Left colon (tissue), 2 donors: Measurements from ENCODE around the gene RPL6. TPM values are rescaled to one million over a fixed set of nuclear protein-coding genes. Genes with fewer than 3 reads are reported as not detected.

ENCODE experiments used
- ATAC-seq: fragments of 200-7000 bp; cut with Tn5 transposase; one replicate; pipeline ENCODE4 v1.9.1; 2020; ENCODE audit warnings: mild to moderate bottlenecking, moderate library complexity
- DNase-seq, 2 donors: peaks; one replicate each; pipeline ENCODE4 v3.0.0-alpha.2; 2020
- intact Hi-C, 2 donors: fragments of 100-400 bp; cut with DNase I in 1 of 2; cut with micrococcal nuclease in 1 of 2; formaldehyde crosslinking; loops; one replicate each; pipeline versions ENCODE4 v1.11.2 to v1.14.0; 2022; cut with DNase I, micrococcal nuclease
- total RNA-seq, 2 donors: library from RNA; stranded (reverse); fragmentation: NEBNext Ultra II Directional; extraction: Animal tissue kit (Norgen Biotek cat#: 25700); gene quantifications; one replicate each; pipeline ENCODE4 v1.2.1, GENCODE V29; 2021
- donor health status: DM: no; HTN: no; CAD: no.
- donor health status: DM: yes; HTN: yes; CAD: no.

RPL6 gene
- total RNA-seq, 2 donors from 2014 or later, result 774 to 778 TPM

DNA sequence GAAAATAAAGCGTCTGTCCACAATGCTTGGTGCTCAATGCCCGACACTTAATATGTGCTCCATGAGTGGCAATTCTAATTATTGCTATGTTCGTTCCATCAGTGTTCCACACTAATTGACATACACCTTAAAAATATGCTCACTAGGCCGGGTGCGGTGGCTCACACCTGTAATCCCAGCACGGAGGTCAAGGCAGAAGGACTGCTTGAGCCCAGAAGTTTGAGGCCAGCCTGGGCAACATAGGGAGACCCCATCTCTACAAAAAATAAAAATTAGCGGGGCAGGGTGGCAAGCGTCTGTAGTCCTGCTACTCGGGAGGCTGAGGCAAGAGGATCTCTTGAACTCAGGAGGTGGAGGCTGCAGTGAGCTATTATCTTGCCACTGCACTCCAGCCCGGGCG lies 26.5 kb downstream of the RPL6 start:
- intact Hi-C loops, result no loop called here
- no peak for DNase-seq
- ATAC-seq, result no peak

DNA sequence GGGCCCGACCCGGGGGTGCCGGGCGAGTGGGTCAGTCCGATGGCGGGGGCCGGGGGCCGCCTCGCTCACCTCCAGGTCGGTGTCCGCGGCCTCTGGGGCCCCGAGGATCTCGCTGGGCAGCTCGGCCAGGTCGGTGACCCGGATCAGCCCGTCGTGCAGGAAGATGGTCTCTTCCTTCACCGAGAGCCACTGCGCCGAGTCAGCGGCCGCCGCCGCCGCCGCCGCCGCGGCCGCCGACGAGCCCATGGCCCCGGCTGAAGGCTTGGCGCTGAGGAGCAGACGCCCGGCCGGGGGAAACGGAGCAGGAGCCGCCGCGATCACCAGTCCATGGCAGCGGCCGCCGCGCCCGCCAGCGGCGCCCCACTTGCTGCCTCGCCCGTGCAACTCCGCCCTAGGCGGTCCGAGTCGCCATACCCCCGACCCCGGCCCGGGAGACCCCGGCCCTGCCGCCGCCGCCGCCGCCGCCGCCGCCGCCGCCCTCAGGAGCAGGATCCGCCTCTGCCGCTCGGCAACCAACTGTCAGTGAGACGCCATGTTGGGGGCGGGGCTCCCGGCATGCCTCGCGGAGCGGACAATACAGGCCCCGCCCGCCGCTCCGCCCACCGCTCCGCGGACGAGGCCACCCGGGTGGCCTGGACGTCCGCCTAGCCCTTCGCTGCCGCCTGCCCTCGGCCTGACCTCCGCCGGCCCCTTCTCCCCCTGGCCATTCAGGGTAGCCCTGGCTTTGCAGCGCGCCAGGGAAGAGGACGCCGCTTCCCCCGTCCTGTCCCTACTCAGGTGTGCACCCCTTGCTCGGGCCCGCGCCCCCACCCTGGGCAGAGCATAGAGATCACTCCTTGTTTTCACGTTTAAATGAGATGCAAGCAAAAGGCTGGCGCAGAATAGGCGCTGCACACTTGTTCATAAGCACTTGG lies 27.3 kb downstream of the RPL6 start, which contains the start of gene HECTD4:
Gene HECTD4 (minus strand): TSS at position 549 of the 914 bp plus-strand sequence. CDS start 303 bp downstream, at position 246.
- DNase-seq, result peak; percentile 94 to 100
- intact Hi-C loops, result no loop called here

DNA sequence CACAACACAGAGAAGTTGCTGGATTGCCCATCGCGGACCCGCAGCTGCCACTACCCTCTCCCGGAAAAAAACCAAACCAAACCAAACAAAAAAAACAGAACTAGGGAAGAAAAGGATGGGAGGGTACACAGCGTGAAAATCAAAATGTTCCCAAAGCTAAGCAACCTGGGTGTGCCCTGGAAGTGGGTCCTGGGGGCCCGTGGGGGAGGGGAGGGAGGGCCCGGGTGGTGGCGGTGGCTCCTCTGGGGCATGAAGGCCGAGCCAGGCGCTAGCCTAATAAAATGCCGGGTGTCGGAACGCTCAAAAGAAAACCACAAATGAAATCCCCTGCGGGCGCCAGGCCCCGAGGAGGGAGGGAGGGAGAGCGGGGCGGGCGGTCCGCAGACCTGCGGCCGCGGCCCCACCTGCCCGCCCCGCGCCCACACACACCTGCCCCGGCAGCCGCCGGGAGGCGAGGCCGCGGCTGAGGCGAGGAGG lies 28.0 kb downstream of the RPL6 start:
- intact Hi-C loops, result no loop called here
- ATAC-seq (peak; percentile 53), DNase-seq (peak; percentile 35 to 52)

More for the DNA sequence above, 27.3 kb downstream of the RPL6 start, which contains the start of gene HECTD4:
- peak; percentile 93 for ATAC-seq

DNA sequence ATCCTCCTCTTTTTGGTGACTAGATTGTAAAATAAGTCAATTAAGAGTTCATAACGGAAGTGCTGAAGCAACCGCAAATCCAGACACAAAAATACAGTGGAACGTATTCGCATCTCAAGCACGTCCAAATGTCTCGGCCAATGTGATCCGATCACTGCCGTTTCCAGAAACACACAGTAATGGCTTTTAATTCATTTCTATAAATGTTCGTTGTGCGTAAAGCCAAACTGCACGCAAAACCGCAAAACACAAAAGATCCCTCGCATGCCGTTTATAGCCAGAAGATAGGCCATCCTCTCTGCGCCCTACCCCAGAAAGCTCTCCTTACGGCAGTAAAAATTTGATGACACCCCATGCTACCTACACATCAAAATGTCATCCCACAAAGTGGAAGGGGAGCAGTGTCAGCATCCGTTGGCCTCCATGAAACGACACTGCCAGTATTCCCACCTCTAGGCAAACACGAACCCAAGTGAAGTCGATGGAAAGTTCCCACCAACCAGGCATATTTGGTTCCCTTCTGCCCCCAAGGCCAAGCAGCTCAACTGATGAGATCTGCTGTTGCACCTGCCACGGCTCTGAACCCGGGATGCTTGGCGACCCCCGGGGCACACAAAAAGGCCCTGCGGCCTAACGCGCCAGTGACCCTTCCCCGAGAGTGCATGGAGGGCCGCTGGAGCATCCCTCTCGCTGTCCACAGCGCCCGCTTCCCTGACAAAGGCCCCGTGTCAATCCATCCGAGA lies 28.6 kb downstream of the RPL6 start:
- peak in 1 of 2 donors; percentile 20 for DNase-seq
- intact Hi-C loops, result no loop called here
- peak; percentile 8 for ATAC-seq

DNA sequence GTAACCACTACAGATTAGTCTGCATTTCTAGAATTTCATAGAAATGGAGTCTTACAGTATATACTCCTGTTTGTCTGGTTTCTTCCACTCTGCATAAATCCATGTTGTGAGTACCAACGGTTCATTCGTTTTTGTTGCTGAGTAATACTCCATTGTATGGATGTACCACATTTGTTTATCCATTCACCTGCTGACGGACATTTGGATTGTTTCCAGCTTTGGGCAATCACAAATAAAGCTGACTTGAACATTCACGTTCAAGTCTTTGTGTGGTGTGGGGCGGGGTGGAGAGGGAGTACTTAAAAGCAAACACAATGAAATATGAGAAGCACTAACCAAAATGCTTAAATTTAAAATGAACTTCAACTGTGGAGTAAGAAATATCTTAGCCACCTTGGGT lies 34.3 kb downstream of the RPL6 start:
- ATAC-seq (no peak), DNase-seq (no peak)
- intact Hi-C loops, result no loop called here

DNA sequence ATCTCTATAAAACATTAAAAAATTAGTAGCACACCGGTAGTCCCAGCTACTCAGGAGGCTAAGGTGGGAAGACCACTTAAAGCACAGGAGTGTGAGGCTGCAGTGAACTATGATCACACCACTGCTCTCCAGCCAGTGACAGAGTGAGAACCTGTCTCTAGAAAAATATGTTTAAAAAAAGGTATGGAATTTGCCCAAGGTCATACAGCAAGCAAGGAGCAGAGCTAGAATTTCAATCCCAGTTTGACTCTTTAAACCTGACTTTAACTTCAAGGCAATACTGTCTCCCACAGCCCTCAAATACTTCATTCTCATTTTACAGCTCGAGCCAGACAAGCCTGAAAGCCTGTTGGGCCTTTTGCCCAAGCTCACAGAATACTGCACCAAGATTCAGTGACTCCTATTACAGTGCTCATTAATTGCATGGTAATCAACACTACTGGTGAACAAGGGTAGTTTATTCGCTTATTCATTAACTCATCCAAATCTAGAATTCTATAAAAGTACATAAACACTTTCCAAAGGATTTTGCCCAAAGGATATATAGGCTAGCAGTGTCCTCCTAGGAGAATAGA lies 35.2 kb downstream of the RPL6 start:
- DNase-seq (no peak), ATAC-seq (no peak)
- intact Hi-C loops, result no loop called here

DNA sequence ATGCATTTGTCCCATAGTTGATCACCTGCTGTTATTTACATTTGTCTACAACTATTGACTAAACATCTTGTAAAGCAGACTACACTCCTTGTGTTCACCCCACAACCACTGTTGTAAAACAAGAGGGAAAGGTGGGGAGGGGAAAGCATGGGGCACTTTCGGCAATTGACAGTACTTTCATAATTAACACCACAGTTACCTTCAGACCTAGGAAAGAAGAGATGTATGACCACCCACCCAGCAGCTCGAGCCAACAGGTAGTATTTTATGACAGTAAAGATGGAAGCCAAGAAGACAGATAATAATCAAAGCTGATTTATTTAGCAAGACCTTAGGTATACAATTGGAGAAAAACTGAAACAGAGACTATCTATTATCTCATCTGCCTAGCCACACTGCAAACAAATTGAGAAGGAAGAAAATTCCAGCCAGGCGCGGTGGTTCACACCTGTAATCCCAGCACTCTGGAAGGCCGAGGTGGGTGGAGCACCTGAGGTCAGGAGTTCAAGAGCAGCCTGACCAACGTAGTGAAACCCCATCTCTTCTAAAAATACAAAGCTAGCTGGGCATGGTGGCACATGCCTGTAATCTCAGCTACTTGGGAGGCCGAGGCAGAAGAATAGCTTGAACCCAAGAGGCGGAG lies 38.4 kb downstream of the RPL6 start:
- intact Hi-C loops, result no loop called here
- peak; percentile 35 for ATAC-seq
- no peak for DNase-seq

DNA sequence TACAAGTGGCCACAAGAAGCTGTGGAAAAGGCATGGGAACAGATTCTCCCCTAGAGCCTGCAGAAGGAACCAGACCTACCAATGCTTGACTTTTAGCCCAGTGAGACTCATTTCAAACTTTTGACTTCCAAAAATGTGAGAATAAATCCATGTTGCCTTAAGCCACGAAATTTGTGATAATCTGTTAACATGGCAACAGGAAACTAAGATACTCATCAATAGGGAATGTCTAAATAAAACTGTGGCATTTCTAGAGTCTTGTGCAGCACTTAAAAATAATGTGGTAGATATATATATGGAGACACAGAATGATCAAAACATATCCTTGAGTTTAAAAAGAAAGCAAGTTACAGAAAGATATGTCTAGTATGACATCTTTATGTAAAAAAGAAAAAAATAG lies 39.2 kb downstream of the RPL6 start:
- no peak for DNase-seq
- no peak for ATAC-seq
- intact Hi-C loops, result no loop called here

DNA sequence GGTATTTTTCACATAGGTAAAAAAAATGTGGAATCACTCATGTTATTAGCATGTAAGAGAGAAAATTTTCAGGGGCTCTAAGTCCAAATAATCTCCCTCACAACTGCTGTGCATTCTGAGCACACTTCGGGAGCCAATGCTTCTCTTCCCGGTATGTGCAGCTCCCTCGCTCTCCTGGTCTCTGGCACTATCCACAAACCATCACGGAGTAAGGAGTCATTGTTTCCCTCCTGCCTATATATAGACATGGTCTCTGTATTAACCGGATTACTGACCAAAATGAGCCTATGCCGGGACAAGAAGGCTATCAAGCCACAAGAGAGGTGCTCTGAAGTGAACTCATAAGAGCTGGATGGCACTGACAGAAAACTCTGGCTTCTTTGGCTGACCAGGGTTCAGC lies 40.5 kb downstream of the RPL6 start:
- intact Hi-C loops, result no loop called here
- ATAC-seq (no peak), DNase-seq (no peak)

DNA sequence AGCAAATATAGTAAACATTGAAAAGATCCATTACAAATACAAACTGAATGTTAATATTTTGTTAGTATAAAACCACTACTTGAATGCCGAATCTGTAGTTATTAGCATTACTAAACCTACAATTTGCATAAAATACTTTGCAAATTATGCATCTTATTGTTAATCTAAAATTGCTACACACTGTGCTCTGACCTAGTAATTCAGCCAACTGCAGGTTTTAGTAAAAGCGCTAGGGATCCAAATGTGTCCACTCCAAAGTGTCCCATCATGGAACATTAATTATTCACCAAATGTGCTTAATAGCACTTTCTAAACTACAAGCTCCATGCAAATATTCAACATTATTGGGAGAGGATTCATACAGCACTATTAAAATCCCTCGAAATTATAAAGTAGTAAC lies 41.4 kb downstream of the RPL6 start:
- no peak for ATAC-seq
- intact Hi-C loops, result no loop called here

DNA sequence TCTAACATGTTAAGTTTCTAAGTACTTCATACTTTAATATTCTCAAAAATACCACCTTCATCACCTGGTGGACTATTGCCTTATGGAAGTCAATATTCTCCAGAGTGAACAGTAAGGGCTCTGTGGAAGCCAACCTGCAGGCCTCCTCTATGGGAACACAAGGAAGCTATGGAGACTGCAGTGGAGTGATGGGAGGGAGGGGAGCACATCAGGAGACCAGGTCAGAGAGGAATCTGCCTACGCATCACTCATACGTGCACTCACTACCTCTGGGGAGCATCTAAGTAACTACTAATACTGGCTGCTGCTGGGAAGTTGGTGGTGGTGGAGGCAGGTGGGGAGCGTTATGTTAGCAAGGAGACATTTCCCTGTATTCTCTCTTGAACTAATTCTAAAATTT lies 47.1 kb downstream of the RPL6 start:
- no peak for DNase-seq
- ATAC-seq, result no peak
- intact Hi-C loops, result no loop called here

More for the DNA sequence above, 41.4 kb downstream of the RPL6 start:
- no peak for DNase-seq

DNA sequence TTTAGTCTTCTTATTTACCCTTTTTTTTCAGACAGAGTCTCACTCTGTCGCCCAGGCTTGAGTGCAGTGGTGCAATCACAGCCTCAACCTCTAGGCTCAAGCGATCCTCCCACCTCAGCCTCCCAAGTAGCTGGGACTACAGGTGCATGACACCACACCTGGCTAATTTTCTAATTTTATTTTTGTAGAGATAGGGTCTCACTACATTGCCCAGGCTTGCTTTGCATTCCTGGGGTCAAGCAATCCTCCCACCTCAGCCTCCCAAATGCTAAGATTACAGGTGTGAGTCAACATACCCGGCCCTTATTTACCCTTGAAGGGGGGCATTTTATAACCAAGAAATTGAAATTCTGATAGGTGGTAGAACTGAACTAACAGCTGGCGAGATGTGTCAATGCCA lies 48.1 kb downstream of the RPL6 start:
- DNase-seq, result no peak
- intact Hi-C loops, result no loop called here
- ATAC-seq, result no peak

DNA sequence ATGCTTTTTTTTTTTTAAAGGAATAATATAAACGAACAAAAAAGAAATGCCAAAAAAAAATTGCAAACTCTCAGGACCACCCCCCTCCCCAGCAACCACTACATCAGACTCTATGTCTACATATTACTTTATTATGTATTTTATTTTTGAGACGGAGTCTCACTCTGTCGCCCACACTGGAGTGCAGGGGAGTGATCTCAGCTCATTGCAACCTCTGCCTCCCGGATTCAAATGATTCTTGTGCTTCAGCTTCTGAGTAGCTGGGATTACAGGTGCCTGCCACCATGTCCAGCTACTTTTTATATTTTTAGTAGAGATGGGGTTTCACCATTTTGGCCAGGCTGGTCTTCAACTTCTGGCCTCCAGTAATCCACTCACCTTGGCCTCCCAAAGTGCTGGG lies 50.1 kb downstream of the RPL6 start:
- ATAC-seq, result no peak
- intact Hi-C loops, result no loop called here
- no peak for DNase-seq

DNA sequence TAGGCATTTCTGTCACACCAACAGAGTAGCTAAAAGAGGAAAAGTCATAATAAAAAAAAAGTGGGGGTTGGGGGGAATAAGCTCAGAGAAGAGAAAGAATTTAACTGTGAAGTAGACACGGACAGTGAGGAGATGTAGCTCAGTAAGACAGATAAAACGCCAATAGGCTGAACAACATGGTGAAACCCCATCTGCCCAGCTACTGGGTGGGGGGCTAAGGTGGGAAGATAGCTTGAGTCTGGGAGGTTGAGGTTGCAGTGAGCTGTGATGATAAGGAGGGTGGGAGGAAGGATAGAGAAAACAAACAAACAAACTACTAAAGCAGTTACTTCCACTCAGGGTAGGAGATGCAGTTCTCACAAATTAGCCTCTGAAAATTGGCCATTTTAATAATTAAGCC lies 52.2 kb downstream of the RPL6 start:
- ATAC-seq, result no peak
- intact Hi-C loops, result no loop called here
- no peak for DNase-seq

Other genes starting within 250 kb of the RPL6 start
- gene HECTD4, start 27.2 kb downstream of the RPL6 start, total RNA-seq, result 10 to 100 TPM; 49.3 to 61.3 TPM
- 10 to 100 TPM; 65.1 to 69.1 TPM for gene PTPN11, start 9.3 kb upstream of the RPL6 start, total RNA-seq